PC-3 (cell line): ENCODE data around the gene CCDC136. TPM values are rescaled to one million over a fixed set of nuclear protein-coding genes. Genes with fewer than 3 reads are reported as not detected.

Experiments used
- ATAC-seq: fragments of 200-7000 bp; cut with Tn5 transposase; 2 replicates; pipeline ENCODE4 v1.9.1; 2020; ENCODE audit warnings: mild to moderate bottlenecking, moderate library complexity
- BruUV-seq: library from RNA; stranded (reverse); fragments of 400-500 nt; replicated peaks from 2 replicates; lab custom pipeline; 2021; lab: Mats Ljungman, UMichigan
- CTCF ChIA-PET: fragments of 300-600 bp; sonication (Branson Sonifier 250); formaldehyde crosslinking; loops from one replicate; lab custom pipeline; 2022; ENCODE audit warnings: antibody characterized with exemption; lab: Charles Lee
- POLR2A ChIA-PET: fragments of 300-600 bp; sonication (Branson Sonifier 250); formaldehyde crosslinking; loops from one replicate; lab custom pipeline; 2022; ENCODE audit warnings: antibody characterized with exemption; ENCODE audit not compliant: unreplicated experiment; lab: Charles Lee
- DNase-seq: peaks from one replicate; pipeline ENCODE4 v3.0.0-alpha.2; 2015
- H2AFZ ChIP-seq: fragments of 300-600 bp; sonication (generic); 2 replicates; pipeline ENCODE4 v1.6.0; 2016; ENCODE audit warnings: antibody characterized with exemption, low read length
- H3F3A ChIP-seq: fragments of 300-600 bp; sonication (generic); one replicate; pipeline ENCODE4 v1.6.0; 2017; ENCODE audit warnings: antibody characterized with exemption, low read length, control low read depth, mild to moderate bottlenecking; ENCODE audit not compliant: unreplicated experiment
- H3K27ac ChIP-seq: fragments of 300-600 bp; sonication (generic); 2 replicates; pipeline ENCODE4 v1.5.1; 2016; ENCODE audit warnings: mild to moderate bottlenecking, low read length
- H3K27me3 ChIP-seq: fragments of 300-600 bp; sonication (generic); 2 replicates; pipeline ENCODE4 v1.6.1; 2016; ENCODE audit warnings: low read length, mixed read lengths
- H3K36me3 ChIP-seq: fragments of 300-600 bp; sonication (generic); 2 replicates; pipeline ENCODE4 v1.6.1; 2016; ENCODE audit warnings: low read depth, mixed run types, low read length, mixed read lengths
- H3K4me1 ChIP-seq: fragments of 300-600 bp; sonication (generic); 2 replicates; pipeline ENCODE4 v1.5.1; 2016; ENCODE audit warnings: low read length; ENCODE audit not compliant: insufficient read depth
- H3K4me2 ChIP-seq: fragments of 300-600 bp; sonication (generic); 2 replicates; pipeline ENCODE4 v1.6.0; 2016; ENCODE audit warnings: low read length
- H3K4me3 ChIP-seq: fragments of 300-600 bp; sonication (generic); 2 replicates; pipeline ENCODE4 v1.5.1; 2016; ENCODE audit warnings: mild to moderate bottlenecking, low read length, mixed read lengths
- H3K79me2 ChIP-seq: fragments of 300-600 bp; sonication (generic); 2 replicates; pipeline ENCODE4 v1.6.1; 2017; ENCODE audit warnings: low read length, mixed read lengths
- H3K9ac ChIP-seq: fragments of 300-600 bp; sonication (generic); 2 replicates; pipeline ENCODE4 v1.6.0; 2016; ENCODE audit warnings: mild to moderate bottlenecking, low read length
- H3K9me2 ChIP-seq: fragments of 300-600 bp; sonication (generic); replicated peaks from 2 replicates; pipeline ENCODE4 v1.6.1; 2016; ENCODE audit warnings: mixed run types, low read length, mixed read lengths
- H3K9me3 ChIP-seq: fragments of 300-600 bp; sonication (generic); 2 replicates; pipeline ENCODE4 v1.6.1; 2016; ENCODE audit warnings: low read length, mixed read lengths
- H4K20me1 ChIP-seq: fragments of 300-600 bp; sonication (generic); 2 replicates; pipeline ENCODE4 v1.6.1; 2016; ENCODE audit warnings: low read length, mixed read lengths
- EZH2 ChIP-seq: fragments of 300-600 bp; sonication (generic); IDR thresholded peaks from one replicate; pipeline ENCODE4 v1.6.1; 2017; ENCODE audit warnings: antibody characterized with exemption, mild to moderate bottlenecking, low read length; ENCODE audit not compliant: unreplicated experiment
- EZH2phosphoT487 ChIP-seq: fragments of 300-600 bp; sonication (generic); IDR thresholded peaks from 2 replicates; pipeline ENCODE4 v1.6.1; 2018; ENCODE audit warnings: mild to moderate bottlenecking, antibody characterized with exemption, low read length, borderline replicate concordance
- intact Hi-C: fragments of 100-400 bp; cut with micrococcal nuclease; formaldehyde crosslinking; loops from 2 replicates; pipeline ENCODE4 v1.9.0; 2023
- total RNA-seq: library from RNA; depleted of rRNA; stranded (reverse); fragments of >200 nt; gene quantifications from 2 replicates; pipeline ENCODE4 v1.2.3, GENCODE V29; 2014
- TF ChIP-seq, protein P1 (sequence below): fragments of 300-600 bp; sonication (generic); conservative IDR thresholded peaks from 2 replicates; pipeline ENCODE4 v1.5.1; 2017; ENCODE audit warnings: antibody characterized with exemption, low read depth, mild to moderate bottlenecking, low read length

Gene CCDC136
- total RNA-seq, 1 experiment from 2014 or later, result 10.5 TPM

- H3K9me2 ChIP-seq, result no peaks in the 10 kb centered on the region
- H3K9ac ChIP-seq, result no peak overlapping the region
- CTCF ChIA-PET, result no interaction called here
- BruUV-seq, result no TSS peak
- no peak overlapping the region for H3K27ac ChIP-seq
- H4K20me1 ChIP-seq, result no peaks in the 10 kb centered on the region
- POLR2A ChIA-PET, result no interaction called here
- H3K4me3 ChIP-seq, result no peak overlapping the region
- intact Hi-C loops, result no loop called here
- H3K4me1 ChIP-seq, result no peaks in the 10 kb centered on the region
- H3K79me2 ChIP-seq, result no peaks in the 10 kb centered on the region
- H3K27me3 ChIP-seq, result no peaks in the 10 kb centered on the region
- H3F3A ChIP-seq, result peaks cover 3% of the 10 kb centered on the region
- no peaks in the 10 kb centered on the region for H3K9me3 ChIP-seq
- peaks cover 51% of the 10 kb centered on the region for H3K36me3 ChIP-seq
- ATAC-seq, result no peak
- DNase-seq, result no peak
- H2AFZ ChIP-seq, result no peak overlapping the region
- TF ChIP-seq EZH2phosphoT487 (no peak), EZH2 (no peak)
- TF ChIP-seq, protein P1, sequence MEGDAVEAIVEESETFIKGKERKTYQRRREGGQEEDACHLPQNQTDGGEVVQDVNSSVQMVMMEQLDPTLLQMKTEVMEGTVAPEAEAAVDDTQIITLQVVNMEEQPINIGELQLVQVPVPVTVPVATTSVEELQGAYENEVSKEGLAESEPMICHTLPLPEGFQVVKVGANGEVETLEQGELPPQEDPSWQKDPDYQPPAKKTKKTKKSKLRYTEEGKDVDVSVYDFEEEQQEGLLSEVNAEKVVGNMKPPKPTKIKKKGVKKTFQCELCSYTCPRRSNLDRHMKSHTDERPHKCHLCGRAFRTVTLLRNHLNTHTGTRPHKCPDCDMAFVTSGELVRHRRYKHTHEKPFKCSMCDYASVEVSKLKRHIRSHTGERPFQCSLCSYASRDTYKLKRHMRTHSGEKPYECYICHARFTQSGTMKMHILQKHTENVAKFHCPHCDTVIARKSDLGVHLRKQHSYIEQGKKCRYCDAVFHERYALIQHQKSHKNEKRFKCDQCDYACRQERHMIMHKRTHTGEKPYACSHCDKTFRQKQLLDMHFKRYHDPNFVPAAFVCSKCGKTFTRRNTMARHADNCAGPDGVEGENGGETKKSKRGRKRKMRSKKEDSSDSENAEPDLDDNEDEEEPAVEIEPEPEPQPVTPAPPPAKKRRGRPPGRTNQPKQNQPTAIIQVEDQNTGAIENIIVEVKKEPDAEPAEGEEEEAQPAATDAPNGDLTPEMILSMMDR, result no peak
- no peak overlapping the region for H3K4me2 ChIP-seq
These were observed 21.5 kb upstream of the CCDC136 start for GRCh38 chr7:128770233-128770632.

- Histone ChIP-seq H3K9me2 (no peaks in the 10 kb centered on the region), H2AFZ (no peak overlapping the region), H3K4me2 (no peak overlapping the region), H3K4me3 (no peak overlapping the region), H3K79me2 (no peaks in the 10 kb centered on the region), H4K20me1 (no peaks in the 10 kb centered on the region), H3K9me3 (no peaks in the 10 kb centered on the region), H3K4me1 (no peaks in the 10 kb centered on the region), H3K27me3 (no peaks in the 10 kb centered on the region), H3K36me3 (peaks cover 32% of the 10 kb centered on the region), H3K27ac (no peak overlapping the region), H3K9ac (no peak overlapping the region), H3F3A (peaks cover 3% of the 10 kb centered on the region)
- BruUV-seq, result no TSS peak
- POLR2A ChIA-PET, result no interaction called here
- ATAC-seq (no peak), DNase-seq (no peak)
- CTCF ChIA-PET, result no interaction called here
- TF ChIP-seq, protein P1, result no peak
- no peak for TF ChIP-seq EZH2
- intact Hi-C loops, result no loop called here
These were observed 18.2 kb upstream of the CCDC136 start for GRCh38 chr7:128773604-128774003.

GRCh38 chr7:128774029-128774689 lies 17.6 kb upstream of the CCDC136 start:
- no peaks in the 10 kb centered on the region for H3K9me2 ChIP-seq
- H3K27me3 ChIP-seq, result no peaks in the 10 kb centered on the region
- no peaks in the 10 kb centered on the region for H3K79me2 ChIP-seq
- H3F3A ChIP-seq, result peaks cover 3% of the 10 kb centered on the region
- ATAC-seq, result peak; percentile 20
- peaks cover 27% of the 10 kb centered on the region for H3K36me3 ChIP-seq
- intact Hi-C loops, result no loop called here
- H3K9me3 ChIP-seq, result no peaks in the 10 kb centered on the region
- CTCF ChIA-PET, result no interaction called here
- POLR2A ChIA-PET, result no interaction called here
- TF ChIP-seq, protein P1, result no peak
- no peak for TF ChIP-seq EZH2
- no peak for TF ChIP-seq EZH2phosphoT487
- no peak overlapping the region for H3K27ac ChIP-seq
- no peak overlapping the region for H3K4me3 ChIP-seq
- H3K4me1 ChIP-seq, result no peaks in the 10 kb centered on the region
- H3K9ac ChIP-seq, result no peak overlapping the region
- H4K20me1 ChIP-seq, result no peaks in the 10 kb centered on the region
- H2AFZ ChIP-seq, result no peak overlapping the region
- DNase-seq, result no peak
- H3K4me2 ChIP-seq, result no peak overlapping the region
- no TSS peak for BruUV-seq
